ENCODE data around the gene CLIC5. TPM values are rescaled to one million over a fixed set of nuclear protein-coding genes. Genes with fewer than 3 reads are reported as not detected.

The CLIC5 gene
- total and polyA plus RNA-seq, 2 donors (not counting 1 experiment from before 2014, with no cell fraction given) = 0.96 to 0.97 TPM

DNA sequence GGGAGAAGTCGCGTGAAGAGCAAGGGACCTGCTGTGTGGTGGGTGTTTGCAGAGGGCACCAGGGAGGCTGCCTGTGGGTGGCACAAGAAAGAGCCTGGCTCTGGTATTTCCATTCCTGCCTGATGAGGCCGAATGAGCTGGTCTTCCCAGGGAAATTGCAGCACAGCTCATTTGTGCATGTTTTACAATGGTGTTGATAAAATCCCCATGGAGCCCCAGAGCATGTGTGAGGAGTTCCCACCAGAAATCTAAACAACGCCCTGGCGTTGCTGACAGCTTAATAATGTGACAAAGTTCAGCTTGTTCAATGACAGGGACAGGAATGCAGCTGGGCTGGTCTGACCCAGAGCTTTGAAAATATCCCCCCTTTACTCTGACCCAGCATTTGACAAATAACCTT, 135.5 kb downstream of the CLIC5 start:
- no peaks in the 10 kb centered on the region for H3K79me2 ChIP-seq (ENCODE audit: control insufficient read depth, insufficient read depth, low read length)
- no peak overlapping the region for H3K27ac Mint-ChIP-seq
- H3K4me3 ChIP-seq (ENCODE audit: control extremely low read depth in 1 of 5, extremely low read depth in 1 of 5, insufficient read depth in 1 of 5, low read depth in 2 of 5, low read length in 4 of 5) = no peak overlapping the region
- DNase-seq (no peak), ATAC-seq (ENCODE audit: low read depth) (no peak)
- CTCF ChIA-PET = interaction anchor here (0.9 to 1.3 kb wide), 2 partner anchors 42 to 1224 kb away, joined by 4 to 5 read pairs; no protein-coding TSS in a partner anchor
- no peaks in the 10 kb centered on the region for H3K9me3 Mint-ChIP-seq (ENCODE audit: insufficient read depth)
- peaks cover 0 to under 1% (median 0%) of the 10 kb centered on the region in 4 experiments for H3K27me3 ChIP-seq (replicated peaks in 1 of 4; ENCODE audit: control extremely low read depth in 1 of 4, control insufficient read depth in 3 of 4, insufficient read depth in 4 of 4, low read length in 3 of 4)
- no peak overlapping the region for H3K9ac ChIP-seq (ENCODE audit: low read length)
- no peak overlapping the region for H3K27ac ChIP-seq (ENCODE audit: low read length in 2 of 2)
- POLR2A ChIA-PET = no interaction called here
- no peaks in the 10 kb centered on the region for H3K4me1 ChIP-seq (ENCODE audit: control insufficient read depth in 2 of 2, insufficient read depth in 2 of 2, low read length in 2 of 2)
- H3K36me3 ChIP-seq (replicated peaks in 1 of 2; ENCODE audit: control extremely low read depth in 1 of 2, control insufficient read depth in 1 of 2, extremely low read depth in 1 of 2, insufficient read depth in 2 of 2, low read length in 1 of 2) = no peaks in the 10 kb centered on the region
- no peak overlapping the region for H2AFZ ChIP-seq (ENCODE audit: insufficient read depth, low read depth, low read length, poor library complexity, severe bottlenecking)
- no peaks in the 10 kb centered on the region for H3K27me3 Mint-ChIP-seq
- TF ChIP-seq, protein P1, sequence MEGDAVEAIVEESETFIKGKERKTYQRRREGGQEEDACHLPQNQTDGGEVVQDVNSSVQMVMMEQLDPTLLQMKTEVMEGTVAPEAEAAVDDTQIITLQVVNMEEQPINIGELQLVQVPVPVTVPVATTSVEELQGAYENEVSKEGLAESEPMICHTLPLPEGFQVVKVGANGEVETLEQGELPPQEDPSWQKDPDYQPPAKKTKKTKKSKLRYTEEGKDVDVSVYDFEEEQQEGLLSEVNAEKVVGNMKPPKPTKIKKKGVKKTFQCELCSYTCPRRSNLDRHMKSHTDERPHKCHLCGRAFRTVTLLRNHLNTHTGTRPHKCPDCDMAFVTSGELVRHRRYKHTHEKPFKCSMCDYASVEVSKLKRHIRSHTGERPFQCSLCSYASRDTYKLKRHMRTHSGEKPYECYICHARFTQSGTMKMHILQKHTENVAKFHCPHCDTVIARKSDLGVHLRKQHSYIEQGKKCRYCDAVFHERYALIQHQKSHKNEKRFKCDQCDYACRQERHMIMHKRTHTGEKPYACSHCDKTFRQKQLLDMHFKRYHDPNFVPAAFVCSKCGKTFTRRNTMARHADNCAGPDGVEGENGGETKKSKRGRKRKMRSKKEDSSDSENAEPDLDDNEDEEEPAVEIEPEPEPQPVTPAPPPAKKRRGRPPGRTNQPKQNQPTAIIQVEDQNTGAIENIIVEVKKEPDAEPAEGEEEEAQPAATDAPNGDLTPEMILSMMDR (IDR thresholded peaks at IDR 0.05) = no peak
- TF ChIP-seq EZH2 (IDR thresholded peaks at IDR 0.05; ENCODE audit: borderline replicate concordance, insufficient read depth, low read depth, low read length, poor library complexity, severe bottlenecking) = no peak
- no peak overlapping the region for H3K4me2 ChIP-seq (replicated peaks; ENCODE audit: low read depth, low read length, poor library complexity, severe bottlenecking)
- H3K4me1 Mint-ChIP-seq = no peaks in the 10 kb centered on the region
- no peaks in the 10 kb centered on the region for H3K9me3 ChIP-seq (ENCODE audit: control extremely low read depth in 1 of 3, control insufficient read depth in 2 of 3, insufficient read depth in 1 of 3, low read length in 2 of 3)
- WGBS (ENCODE audit: insufficient coverage) = 98% methylated on average over 5 of the region's 5 CpGs
- H4K20me1 ChIP-seq (ENCODE audit: control insufficient read depth, insufficient read depth, low read length, poor library complexity, severe bottlenecking) = no peaks in the 10 kb centered on the region
- no peak overlapping the region for H3K4me3 Mint-ChIP-seq
- intact Hi-C loops (cut with micrococcal nuclease) = no loop called here

DNA sequence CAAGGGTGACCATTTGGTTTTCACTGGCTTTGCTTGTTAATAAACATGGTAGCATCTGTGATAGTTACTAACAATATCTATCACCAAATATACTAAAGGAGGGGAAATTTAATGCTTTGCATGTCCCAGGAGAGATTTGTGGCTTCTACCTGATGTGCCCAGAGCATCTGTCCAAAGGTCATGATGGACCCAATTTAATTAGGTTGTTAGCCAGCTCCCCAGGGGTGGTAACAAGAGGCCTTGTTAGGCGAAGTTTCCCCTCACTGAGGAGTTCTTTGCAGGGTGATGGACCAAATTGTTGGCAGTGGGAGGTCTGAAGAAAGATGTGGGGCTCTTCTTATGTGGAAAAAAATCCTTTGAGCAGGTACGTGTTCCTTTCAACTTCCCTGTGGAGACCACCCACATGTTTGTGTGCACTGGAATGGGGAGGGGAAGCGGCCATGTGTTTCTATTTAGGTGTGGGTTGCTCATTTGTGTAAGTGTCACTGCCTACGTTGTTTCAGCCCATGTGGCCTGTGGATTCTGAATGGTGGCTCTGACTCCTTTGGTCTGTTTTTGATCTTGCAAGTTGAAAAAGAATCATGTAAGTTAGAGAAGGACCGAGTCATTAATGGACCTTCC, 137.6 kb downstream of the CLIC5 start:
- H3K4me3 ChIP-seq (ENCODE audit: control extremely low read depth in 1 of 5, extremely low read depth in 1 of 5, insufficient read depth in 1 of 5, low read depth in 2 of 5, low read length in 4 of 5) = no peak overlapping the region
- no peak overlapping the region for H3K4me2 ChIP-seq (replicated peaks; ENCODE audit: low read depth, low read length, poor library complexity, severe bottlenecking)
- DNase-seq = no peak
- H3K36me3 ChIP-seq (replicated peaks in 1 of 2; ENCODE audit: control extremely low read depth in 1 of 2, control insufficient read depth in 1 of 2, extremely low read depth in 1 of 2, insufficient read depth in 2 of 2, low read length in 1 of 2) = no peaks in the 10 kb centered on the region
- POLR2A ChIA-PET = no interaction called here
- CTCF ChIA-PET = no interaction called here
- WGBS (ENCODE audit: insufficient coverage) = 86% methylated on average over 3 of the region's 5 CpGs
- no peaks in the 10 kb centered on the region for H4K20me1 ChIP-seq (ENCODE audit: control insufficient read depth, insufficient read depth, low read length, poor library complexity, severe bottlenecking)
- no peaks in the 10 kb centered on the region for H3K9me3 ChIP-seq (ENCODE audit: control extremely low read depth in 1 of 3, control insufficient read depth in 2 of 3, insufficient read depth in 1 of 3, low read length in 2 of 3)
- H3K27me3 Mint-ChIP-seq = peaks cover 2% of the 10 kb centered on the region
- H3K27me3 ChIP-seq (replicated peaks in 1 of 4; ENCODE audit: control extremely low read depth in 1 of 4, control insufficient read depth in 3 of 4, insufficient read depth in 4 of 4, low read length in 3 of 4) = peaks cover 0 to 4% (median 0%) of the 10 kb centered on the region in 4 experiments
- H3K4me1 ChIP-seq (ENCODE audit: control insufficient read depth in 2 of 2, insufficient read depth in 2 of 2, low read length in 2 of 2) = no peaks in the 10 kb centered on the region
- no peak overlapping the region for H3K4me3 Mint-ChIP-seq
- TF ChIP-seq, protein P1 (IDR thresholded peaks at IDR 0.05) = no peak
- no peak for TF ChIP-seq EZH2 (IDR thresholded peaks at IDR 0.05; ENCODE audit: borderline replicate concordance, insufficient read depth, low read depth, low read length, poor library complexity, severe bottlenecking)
- no peak overlapping the region for H3K27ac ChIP-seq (ENCODE audit: low read length in 2 of 2)
- H2AFZ ChIP-seq (ENCODE audit: insufficient read depth, low read depth, low read length, poor library complexity, severe bottlenecking) = no peak overlapping the region
- no peak for ATAC-seq (ENCODE audit: low read depth)
- no peak overlapping the region for H3K27ac Mint-ChIP-seq
- no peak overlapping the region for H3K9ac ChIP-seq (ENCODE audit: low read length)
- intact Hi-C loops (cut with micrococcal nuclease) = no loop called here
- no peaks in the 10 kb centered on the region for H3K4me1 Mint-ChIP-seq
- no peaks in the 10 kb centered on the region for H3K9me3 Mint-ChIP-seq (ENCODE audit: insufficient read depth)
- H3K79me2 ChIP-seq (ENCODE audit: control insufficient read depth, insufficient read depth, low read length) = no peaks in the 10 kb centered on the region

Data from B cell (primary cell).